K562 (cell line): Measurements from ENCODE around the gene EEF1A2. TPM values are rescaled to one million over a fixed set of nuclear protein-coding genes. Genes with fewer than 3 reads are reported as not detected.

Source experiments
- CHD7 ChIP-seq: fragments of 200-600 bp; sonication (generic); IDR thresholded peaks from one replicate; pipeline ENCODE4 v1.6.1; 2012; ENCODE audit warnings: mild to moderate bottlenecking, low read depth, low read length, inconsistent platforms
- CREB3 ChIP-seq: fragments of 450-650 bp; conservative IDR thresholded peaks from 2 replicates; pipeline ENCODE4 v1.6.1; 2016; ENCODE audit warnings: missing genetic modification characterization, low read depth, mild to moderate bottlenecking, missing compliant biosample characterization, moderate library complexity
- HCFC1 ChIP-seq: IDR thresholded peaks from 2 replicates; pipeline ENCODE4 v1.6.1; 2012; ENCODE audit warnings: low read depth, low read length, improper control_type of control experiment
- HNRNPUL1 ChIP-seq: fragments of 200-400 bp; formaldehyde crosslinking; IDR thresholded peaks from 2 replicates; pipeline ENCODE4 v1.6.1; 2017; ENCODE audit warnings: low read length
- KDM5B ChIP-seq: fragments of 200-600 bp; sonication (generic); IDR thresholded peaks from 2 replicates; pipeline ENCODE4 v1.6.1; 2012; ENCODE audit warnings: low read depth, mild to moderate bottlenecking, moderate library complexity, low read length, control low read depth, inconsistent platforms; ENCODE audit not compliant: insufficient replicate concordance
- LARP7 ChIP-seq: fragments of 450-650 bp; IDR thresholded peaks from 2 replicates; pipeline ENCODE4 v1.6.1; 2016
- MCM5 ChIP-seq: fragments of 450-650 bp; IDR thresholded peaks from 2 replicates; pipeline ENCODE4 v1.6.1; 2016; ENCODE audit warnings: low read depth
- SRSF7 ChIP-seq: fragments of 200-400 bp; formaldehyde crosslinking; optimal IDR thresholded peaks from 2 replicates; pipeline ENCODE3; 2017; ENCODE audit warnings: mild to moderate bottlenecking, low read depth, low read length
- TCF15 ChIP-seq: fragments of 250-450 bp; sonication (Bioruptor Pico); IDR thresholded peaks from 2 replicates; pipeline ENCODE4 v1.8.0; 2022; ENCODE audit warnings: moderate library complexity, mild to moderate bottlenecking, inconsistent platforms
- ZBTB1 ChIP-seq: sonication (generic); formaldehyde crosslinking; IDR thresholded peaks from 2 replicates; pipeline ENCODE4 v1.8.1; 2023; ENCODE audit warnings: missing genetic modification reagents, low read depth, mild to moderate bottlenecking, borderline replicate concordance
- ZC3H4 ChIP-seq: sonication (generic); formaldehyde crosslinking; IDR thresholded peaks from 2 replicates; pipeline ENCODE4 v1.9.0; 2021; ENCODE audit warnings: missing genetic modification reagents, borderline replicate concordance
- ZNF274 ChIP-seq: IDR thresholded peaks from 2 replicates; pipeline ENCODE4 v1.6.1; 2011; ENCODE audit warnings: low read depth, mild to moderate bottlenecking, low read length, moderate library complexity, borderline replicate concordance
- ZNF449 ChIP-seq: fragments of 250-450 bp; sonication (Bioruptor Pico); IDR thresholded peaks from 2 replicates; pipeline ENCODE4 v1.8.0; 2022; ENCODE audit warnings: moderate library complexity, mild to moderate bottlenecking, inconsistent platforms
- ZNF586 ChIP-seq: fragments of 450-650 bp; formaldehyde crosslinking; conservative IDR thresholded peaks from 2 replicates; pipeline ENCODE4 v1.4.0; 2020; ENCODE audit warnings: mild to moderate bottlenecking, moderate library complexity
- polyA plus RNA-seq, 8 experiments: library from polyadenylated mRNA; depleted of rRNA in 4 of 8; stranded (reverse) in 5 of 8; unstranded in 3 of 8; fragments of >200 nt; fragmentation: Nextera tagmentation in 2 of 8; fragmentation: Illumina TruSeq in 1 of 8; extraction: Ambion mirVana in 2 of 8; extraction: Trizol in 1 of 8; gene quantifications; 2 replicates each; pipeline versions ENCODE4 v1.2.1 to v1.2.3, GENCODE V29; 2011 to 2014; ENCODE audit warnings: inconsistent platforms in 1 of 8, missing spikeins in 1 of 8
- total RNA-seq, 7 experiments: library from RNA; depleted of rRNA in 6 of 7; stranded (reverse); fragments of >200 nt in 6 of 7; fragmentation: Illumina TruSeq in 2 of 7; extraction: Trizol in 2 of 7; gene quantifications; 2 replicates each; pipeline versions ENCODE4 v1.2.1 to v1.2.3, GENCODE V29; 2011 to 2021; ENCODE audit warnings: low replicate concordance in 1 of 7

Gene EEF1A2
- total and polyA plus RNA-seq, 9 of the 15 experiments (the other 6 are each of a cell fraction or from before 2014, with no cell fraction given) = 0.04 to 29.6 (median 11.5) TPM

GRCh38 chr20:63520504-63520933 is 21.6 kb upstream of the EEF1A2 start, which contains the start of gene PPDPF (continued):
- TF ChIP-seq CHD7 (no peak), ZNF449 (no peak), HCFC1 (no peak), ZNF586 (no peak), TCF15 (no peak), SRSF7 (no peak), KDM5B (peak; percentile 94), HNRNPUL1 (no peak), ZC3H4 (CRISPR knock-in tag) (no peak), ZBTB1 (CRISPR knock-in tag) (no peak), LARP7 (no peak), CREB3 (tag) (no peak), MCM5 (no peak), ZNF274 (no peak)
